HFFc6 (cell line): Measurements from ENCODE around the gene GPR158. TPM values are rescaled to one million over a fixed set of nuclear protein-coding genes. Genes with fewer than 3 reads are reported as not detected.

Source experiments
- DNase-seq: peaks from one replicate; pipeline ENCODE4 v3.0.0-alpha.2; 2018
- H3K27ac Mint-ChIP-seq: 2 replicates; pipeline ENCODE4 v1.8.0; 2020; ENCODE audit warnings: mild to moderate bottlenecking, mixed read lengths
- H3K27me3 Mint-ChIP-seq: 2 replicates; pipeline ENCODE4 v1.8.0; 2021; ENCODE audit warnings: mild to moderate bottlenecking, moderate library complexity, mixed read lengths; ENCODE audit not compliant: insufficient read depth
- H3K36me3 Mint-ChIP-seq: 2 replicates; pipeline ENCODE4 v1.8.0; 2021; ENCODE audit warnings: low read depth, mixed read lengths
- H3K4me1 Mint-ChIP-seq: 2 replicates; pipeline ENCODE4 v1.8.0; 2020; ENCODE audit warnings: low read depth, mixed read lengths
- H3K4me3 Mint-ChIP-seq: 2 replicates; pipeline ENCODE4 v1.8.0; 2020; ENCODE audit warnings: mild to moderate bottlenecking, moderate library complexity, mixed read lengths
- H3K9me3 Mint-ChIP-seq: 2 replicates; pipeline ENCODE4 v1.8.0; 2020; ENCODE audit warnings: mild to moderate bottlenecking, mixed read lengths
- CTCF ChIP-seq: fragments of 200-600 bp; sonication (generic); IDR thresholded peaks from 2 replicates; pipeline ENCODE4 v1.5.0; 2021; ENCODE audit warnings: antibody characterized with exemption, mild to moderate bottlenecking
- total RNA-seq, 6 experiments: library from RNA; stranded (reverse); fragmentation: NEBNext Ultra II Directional; extraction: Animal tissue kit (Norgen Biotek cat#: 25700); gene quantifications; 2 replicates in 1 of 6; 3 replicates in 5 of 6; pipeline ENCODE4 v1.2.3, GENCODE V29; 2021

The GPR158 gene
- total RNA-seq, 6 experiments from 2014 or later: not detected

GRCh38 chr10:25285809-25286208, 111.0 kb downstream of the GPR158 start:
- Mint-ChIP-seq H3K27ac (no peak overlapping the region), H3K4me3 (no peak overlapping the region), H3K27me3 (no peaks in the 10 kb centered on the region), H3K36me3 (no peaks in the 10 kb centered on the region), H3K9me3 (peaks cover 23% of the 10 kb centered on the region), H3K4me1 (no peaks in the 10 kb centered on the region)
- no peak for DNase-seq
- no peak for TF ChIP-seq CTCF

GRCh38 chr10:25288181-25288580, 113.4 kb downstream of the GPR158 start:
- Mint-ChIP-seq H3K36me3 (no peaks in the 10 kb centered on the region), H3K27me3 (no peaks in the 10 kb centered on the region; the same call in 1 of the 2 replicates), H3K4me1 (no peaks in the 10 kb centered on the region), H3K27ac (no peak overlapping the region), H3K4me3 (no peak overlapping the region), H3K9me3 (peaks cover 19% of the 10 kb centered on the region)
- no peak for DNase-seq
- no peak for TF ChIP-seq CTCF

GRCh38 chr10:25294032-25294926, 119.5 kb downstream of the GPR158 start:
- Mint-ChIP-seq H3K9me3 (peaks cover 14% of the 10 kb centered on the region), H3K4me1 (no peaks in the 10 kb centered on the region), H3K36me3 (no peaks in the 10 kb centered on the region), H3K4me3 (no peak overlapping the region), H3K27ac (no peak overlapping the region), H3K27me3 (no peaks in the 10 kb centered on the region; the same call in 1 of the 2 replicates)
- no peak for DNase-seq
- TF ChIP-seq CTCF: no peak

GRCh38 chr10:25296324-25296723, 121.5 kb downstream of the GPR158 start:
- no peak for DNase-seq
- H3K4me3 Mint-ChIP-seq: no peak overlapping the region
- H3K27ac Mint-ChIP-seq: no peak overlapping the region
- H3K9me3 Mint-ChIP-seq: peaks cover 18% of the 10 kb centered on the region
- H3K27me3 Mint-ChIP-seq: no peaks in the 10 kb centered on the region; the same call in 1 of the 2 replicates
- H3K36me3 Mint-ChIP-seq: no peaks in the 10 kb centered on the region
- no peaks in the 10 kb centered on the region for H3K4me1 Mint-ChIP-seq
- TF ChIP-seq CTCF: no peak

GRCh38 chr10:25297466-25297865, 122.7 kb downstream of the GPR158 start:
- no peak for TF ChIP-seq CTCF
- Mint-ChIP-seq H3K36me3 (no peaks in the 10 kb centered on the region), H3K4me3 (no peak overlapping the region), H3K4me1 (no peaks in the 10 kb centered on the region), H3K9me3 (peaks cover 24% of the 10 kb centered on the region), H3K27me3 (no peaks in the 10 kb centered on the region; the same call in 1 of the 2 replicates), H3K27ac (no peak overlapping the region)
- no peak for DNase-seq
